A673 (cell line): ENCODE measurements around the gene ARL3. TPM values are rescaled to one million over a fixed set of nuclear protein-coding genes. Genes with fewer than 3 reads are reported as not detected.

Experiments used
- BruUV-seq: library from RNA; stranded (reverse); fragments of 400-500 nt; replicated peaks from 2 replicates; lab custom pipeline; 2021; lab: Mats Ljungman, UMichigan
- CTCF ChIA-PET: fragments of 300-600 bp; sonication (Branson Sonifier 250); formaldehyde crosslinking; loops from one replicate; lab custom pipeline; 2022; ENCODE audit warnings: antibody characterized with exemption; lab: Charles Lee
- POLR2A ChIA-PET: fragments of 300-600 bp; sonication (Branson Sonifier 250); formaldehyde crosslinking; loops from one replicate; lab custom pipeline; 2022; ENCODE audit warnings: antibody characterized with exemption; ENCODE audit not compliant: low non-redundant PET; lab: Charles Lee
- DNase-seq: peaks from one replicate; pipeline ENCODE4 v3.0.0-alpha.2; 2015; ENCODE audit warnings: low spot score
- H3K27ac ChIP-seq: fragments of 200-600 bp; sonication (generic); 2 replicates; pipeline ENCODE4 v1.5.1; 2016; ENCODE audit warnings: mixed run types, low read depth, mild to moderate bottlenecking, mixed read lengths, antibody characterized with exemption, low read length; ENCODE audit not compliant: poor library complexity, severe bottlenecking
- H3K27me3 ChIP-seq: fragments of 200-600 bp; sonication (generic); replicated peaks from 2 replicates; pipeline ENCODE4 v1.6.1; 2017; ENCODE audit warnings: mixed run types, low read depth, mild to moderate bottlenecking, mixed read lengths, antibody characterized with exemption, low read length; ENCODE audit not compliant: insufficient read depth, poor library complexity
- H3K36me3 ChIP-seq: fragments of 200-600 bp; sonication (generic); 2 replicates; pipeline ENCODE4 v1.6.1; 2016; ENCODE audit warnings: mixed run types, mild to moderate bottlenecking, mixed read lengths, antibody characterized with exemption, low read length; ENCODE audit not compliant: insufficient read depth, poor library complexity, severe bottlenecking
- H3K4me1 ChIP-seq: fragments of 200-600 bp; sonication (generic); 2 replicates; pipeline ENCODE4 v1.6.1; 2017; ENCODE audit warnings: mixed run types, mild to moderate bottlenecking, mixed read lengths, antibody characterized with exemption, low read length; ENCODE audit not compliant: insufficient read depth, poor library complexity, severe bottlenecking
- H3K4me3 ChIP-seq: fragments of 200-600 bp; sonication (generic); 2 replicates; pipeline ENCODE4 v1.5.1; 2016; ENCODE audit warnings: low read depth, mixed run types, mild to moderate bottlenecking, mixed read lengths, low read length; ENCODE audit not compliant: poor library complexity, severe bottlenecking
- H3K9me3 ChIP-seq: fragments of 200-600 bp; sonication (generic); 2 replicates; pipeline ENCODE4 v1.6.1; 2016; ENCODE audit warnings: mixed run types, low read depth, mild to moderate bottlenecking, mixed read lengths, antibody characterized with exemption, low read length; ENCODE audit not compliant: poor library complexity, severe bottlenecking
- EZH2 ChIP-seq: fragments of 200-600 bp; sonication (generic); IDR thresholded peaks from 2 replicates; pipeline ENCODE4 v1.6.1; 2017; ENCODE audit warnings: borderline replicate concordance, low read depth, mild to moderate bottlenecking, mixed read lengths, antibody characterized with exemption, low read length; ENCODE audit not compliant: poor library complexity, severe bottlenecking
- intact Hi-C: fragments of 100-400 bp; cut with micrococcal nuclease; formaldehyde crosslinking; loops from one replicate; pipeline ENCODE4 v1.10.0; 2022; ENCODE audit not compliant: unreplicated experiment
- total RNA-seq: library from RNA; stranded (reverse); gene quantifications from 2 replicates; pipeline ENCODE4 v1.2.3, GENCODE V29; 2021
- TF ChIP-seq, protein P1 (sequence below): fragments of 300-800, 200-600 bp; sonication (generic); conservative IDR thresholded peaks from 2 replicates; pipeline ENCODE4 v1.5.1; 2017; ENCODE audit warnings: low read depth, mild to moderate bottlenecking, antibody characterized with exemption, low read length, moderate library complexity, mixed read lengths

The ARL3 gene
- total RNA-seq, 1 experiment from 2014 or later, result 14.9 TPM

DNA sequence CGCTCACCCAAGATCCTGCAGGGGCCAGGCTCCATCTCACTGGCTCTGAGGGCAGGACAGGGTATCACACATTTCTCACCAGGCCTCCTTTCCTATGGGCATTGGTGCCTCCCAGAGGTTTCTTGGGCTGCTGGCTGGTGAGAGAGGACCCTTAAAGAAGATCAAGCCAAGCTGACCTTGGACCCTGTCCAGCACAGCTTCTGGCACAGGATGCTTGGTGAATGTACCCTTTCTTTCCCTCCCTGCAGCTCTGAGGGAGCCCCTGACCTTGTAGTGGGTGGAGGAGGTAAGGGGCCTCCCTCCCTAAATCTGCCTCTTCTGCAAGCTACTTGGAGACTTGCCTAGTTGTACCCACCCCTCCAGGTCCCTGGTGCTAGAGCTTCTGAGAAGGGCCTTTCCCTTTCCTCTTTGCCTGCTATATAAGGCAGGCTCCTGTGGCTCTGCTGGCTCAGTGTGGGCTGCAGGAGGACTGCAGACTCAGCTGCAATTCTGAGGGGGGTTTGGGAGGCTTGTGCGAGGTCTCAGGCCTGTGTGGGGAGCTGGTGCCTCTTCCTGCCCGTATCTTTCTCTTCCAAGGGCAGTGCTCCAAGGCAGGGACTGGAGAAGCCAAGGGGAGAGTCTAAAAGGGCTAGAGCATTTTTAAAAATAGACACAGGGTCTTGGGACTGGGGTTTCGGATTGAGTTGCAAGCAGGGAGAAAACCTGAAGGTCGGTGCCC lies 81.6 kb downstream of the ARL3 start:
- TF ChIP-seq EZH2, result no peak
- TF ChIP-seq, protein P1, sequence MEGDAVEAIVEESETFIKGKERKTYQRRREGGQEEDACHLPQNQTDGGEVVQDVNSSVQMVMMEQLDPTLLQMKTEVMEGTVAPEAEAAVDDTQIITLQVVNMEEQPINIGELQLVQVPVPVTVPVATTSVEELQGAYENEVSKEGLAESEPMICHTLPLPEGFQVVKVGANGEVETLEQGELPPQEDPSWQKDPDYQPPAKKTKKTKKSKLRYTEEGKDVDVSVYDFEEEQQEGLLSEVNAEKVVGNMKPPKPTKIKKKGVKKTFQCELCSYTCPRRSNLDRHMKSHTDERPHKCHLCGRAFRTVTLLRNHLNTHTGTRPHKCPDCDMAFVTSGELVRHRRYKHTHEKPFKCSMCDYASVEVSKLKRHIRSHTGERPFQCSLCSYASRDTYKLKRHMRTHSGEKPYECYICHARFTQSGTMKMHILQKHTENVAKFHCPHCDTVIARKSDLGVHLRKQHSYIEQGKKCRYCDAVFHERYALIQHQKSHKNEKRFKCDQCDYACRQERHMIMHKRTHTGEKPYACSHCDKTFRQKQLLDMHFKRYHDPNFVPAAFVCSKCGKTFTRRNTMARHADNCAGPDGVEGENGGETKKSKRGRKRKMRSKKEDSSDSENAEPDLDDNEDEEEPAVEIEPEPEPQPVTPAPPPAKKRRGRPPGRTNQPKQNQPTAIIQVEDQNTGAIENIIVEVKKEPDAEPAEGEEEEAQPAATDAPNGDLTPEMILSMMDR, result no peak
- Histone ChIP-seq H3K9me3 (no peaks in the 10 kb centered on the region), H3K27ac (peak overlapping the region; percentile 71), H3K4me1 (peaks cover 12% of the 10 kb centered on the region), H3K27me3 (no peaks in the 10 kb centered on the region), H3K4me3 (no peak overlapping the region), H3K36me3 (no peaks in the 10 kb centered on the region)
- CTCF ChIA-PET, result no interaction called here
- BruUV-seq, result no TSS peak
- DNase-seq, result no peak
- intact Hi-C loops, result no loop called here
- POLR2A ChIA-PET, result interaction anchor here (0.7 kb wide), 1 partner anchor 21 kb away, joined by 3 read pairs; no protein-coding TSS in a partner anchor

DNA sequence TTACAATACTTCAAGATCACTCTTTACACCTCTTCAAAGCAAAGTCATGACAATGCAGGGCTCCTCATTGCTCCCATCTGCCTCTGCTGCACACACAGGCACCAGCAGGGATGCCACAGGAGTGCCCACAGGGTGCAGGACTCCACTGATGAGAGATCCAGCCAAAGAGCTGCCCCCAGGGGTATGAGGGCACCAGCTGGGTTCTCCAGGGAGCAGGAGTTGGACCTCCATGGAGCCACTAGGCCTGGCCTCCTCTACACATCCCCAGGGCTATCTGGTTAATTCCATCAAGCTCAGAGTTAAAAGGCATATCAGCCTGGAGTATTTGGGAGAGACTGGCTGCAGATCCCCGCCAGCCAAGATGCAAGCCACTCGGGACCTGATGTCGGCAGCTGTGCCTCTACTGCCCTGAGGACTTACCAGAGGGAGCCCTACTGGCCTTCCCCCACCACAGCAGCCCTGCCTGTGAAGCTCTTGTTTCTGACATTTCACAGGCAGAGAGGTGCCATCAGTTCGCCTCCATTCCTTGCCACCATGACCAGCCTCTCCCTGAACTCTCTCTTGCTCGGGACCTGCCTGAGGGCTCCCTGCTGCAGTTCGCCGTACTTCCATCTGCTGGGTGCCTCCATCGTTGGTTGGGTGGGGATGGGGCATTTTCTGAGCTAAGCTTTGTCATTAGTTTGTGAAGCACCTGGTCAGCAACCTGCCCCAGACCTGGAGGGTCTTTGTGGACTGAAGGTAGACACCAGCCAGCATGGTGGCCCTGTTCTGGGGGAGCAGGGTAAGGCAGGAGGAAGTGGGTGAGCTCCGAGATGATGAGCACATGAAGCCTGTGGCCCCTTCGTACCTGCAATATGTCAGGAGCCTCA lies 82.4 kb downstream of the ARL3 start:
- Histone ChIP-seq H3K4me1 (peaks cover 12% of the 10 kb centered on the region), H3K27ac (no peak overlapping the region), H3K27me3 (no peaks in the 10 kb centered on the region), H3K4me3 (no peak overlapping the region), H3K36me3 (no peaks in the 10 kb centered on the region), H3K9me3 (no peaks in the 10 kb centered on the region)
- DNase-seq, result no peak
- CTCF ChIA-PET, result no interaction called here
- POLR2A ChIA-PET, result interaction anchor here (0.7 kb wide), 1 partner anchor 20 kb away, joined by 3 read pairs; no protein-coding TSS in a partner anchor
- intact Hi-C loops, result no loop called here
- BruUV-seq, result no TSS peak
- TF ChIP-seq EZH2, result no peak
- TF ChIP-seq, protein P1, result no peak

DNA sequence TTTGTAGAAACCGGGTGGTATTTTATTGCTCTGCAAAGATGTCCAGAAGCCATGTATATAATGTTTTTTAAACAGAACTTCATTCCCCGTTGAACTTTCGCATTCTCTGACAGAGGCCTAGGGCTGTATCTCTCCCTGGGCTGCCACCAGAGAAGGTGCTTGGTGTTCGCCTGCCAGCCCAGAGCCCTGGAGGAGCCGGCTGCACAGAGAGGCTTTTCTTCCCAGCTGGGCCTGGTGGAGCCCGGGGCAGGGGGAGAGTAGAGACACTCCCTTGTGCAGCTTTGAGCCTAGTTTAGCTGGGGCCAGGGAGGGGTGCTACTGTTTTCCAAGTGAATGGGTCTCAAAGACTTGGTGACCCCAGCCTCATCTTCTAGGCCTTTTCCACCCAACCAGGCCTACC lies 83.5 kb downstream of the ARL3 start:
- peak overlapping the region; percentile 42 for H3K27ac ChIP-seq
- ChIA-PET POLR2A (no interaction called here), CTCF (no interaction called here)
- BruUV-seq, result no TSS peak
- no peak for TF ChIP-seq EZH2
- TF ChIP-seq, protein P1, result no peak
- H3K27me3 ChIP-seq, result no peaks in the 10 kb centered on the region
- intact Hi-C loops, result no loop called here
- H3K4me1 ChIP-seq, result peaks cover 12% of the 10 kb centered on the region
- DNase-seq, result no peak
- H3K9me3 ChIP-seq, result no peaks in the 10 kb centered on the region
- H3K4me3 ChIP-seq, result no peak overlapping the region
- no peaks in the 10 kb centered on the region for H3K36me3 ChIP-seq
